Fibroblast of skin of right quadriceps (primary cell): Measurements from ENCODE around the gene RAB34.

Experiments used
- DNase-seq: peaks from one replicate; pipeline ENCODE4 v3.0.0-alpha.2; 2013

The RAB34 gene

GRCh38 chr17:28717578-28718332, at the start of gene RAB34:
Gene RAB34 (minus strand): TSS chr17:28717868. CDS start chr17:28717266, 602 bp downstream.
- DNase-seq: peak; percentile 93

- DNase-seq: no peak
These were observed 47.4 kb upstream of the RAB34 start for GRCh38 chr17:28765038-28765437.

- peak; percentile 72 for DNase-seq
These were observed 46.2 kb upstream of the RAB34 start for GRCh38 chr17:28763804-28764266.

- DNase-seq: no peak
These were observed 45.6 kb upstream of the RAB34 start for GRCh38 chr17:28763137-28763799.

- DNase-seq: peak; percentile 38
These were observed 43.2 kb upstream of the RAB34 start for GRCh38 chr17:28760601-28761562.

- DNase-seq: no peak
These were observed 41.7 kb upstream of the RAB34 start for GRCh38 chr17:28759256-28759865.

- no peak for DNase-seq
These were observed 40.9 kb upstream of the RAB34 start for GRCh38 chr17:28758411-28759121.

- DNase-seq: no peak
These were observed 38.6 kb upstream of the RAB34 start for GRCh38 chr17:28756049-28756804.

- no peak for DNase-seq
These were observed 37.8 kb upstream of the RAB34 start for GRCh38 chr17:28755486-28755885.

- DNase-seq: no peak
These were observed 34.1 kb upstream of the RAB34 start for GRCh38 chr17:28751600-28752366.

- peak; percentile 87 for DNase-seq
These were observed 32.7 kb upstream of the RAB34 start for GRCh38 chr17:28750178-28751047.

- no peak for DNase-seq
These were observed 32.0 kb upstream of the RAB34 start for GRCh38 chr17:28749516-28750177.

- no peak for DNase-seq
These were observed 31.3 kb upstream of the RAB34 start for GRCh38 chr17:28748852-28749515.

GRCh38 chr17:28747801-28748750, 30.4 kb upstream of the RAB34 start:
- no peak for DNase-seq

GRCh38 chr17:28747051-28747691, 29.5 kb upstream of the RAB34 start:
- no peak for DNase-seq

GRCh38 chr17:28746611-28747050, 29.0 kb upstream of the RAB34 start:
- DNase-seq: no peak
